Calu3 (cell line): ENCODE data around the gene HDGFL2. TPM values are rescaled to one million over a fixed set of nuclear protein-coding genes. Genes with fewer than 3 reads are reported as not detected.

ENCODE experiments used
- BruUV-seq: library from RNA; stranded (reverse); fragments of 400-500 nt; replicated peaks from 2 replicates; lab custom pipeline; 2021; lab: Mats Ljungman, UMichigan
- CTCF ChIA-PET: fragments of 300-600 bp; sonication (Branson Sonifier 250); formaldehyde crosslinking; loops from one replicate; lab custom pipeline; 2022; ENCODE audit warnings: antibody characterized with exemption; lab: Charles Lee
- DNase-seq: peaks from one replicate; pipeline ENCODE4 v3.0.0; 2022
- H3K27ac Mint-ChIP-seq: one replicate; pipeline ENCODE4 v1.8.0; 2022; ENCODE audit warnings: mixed read lengths; ENCODE audit not compliant: unreplicated experiment
- H3K27me3 Mint-ChIP-seq: one replicate; pipeline ENCODE4 v1.8.0; 2022; ENCODE audit warnings: mixed read lengths; ENCODE audit not compliant: unreplicated experiment
- H3K36me3 Mint-ChIP-seq: one replicate; pipeline ENCODE4 v1.8.0; 2022; ENCODE audit warnings: mild to moderate bottlenecking, moderate library complexity, mixed read lengths; ENCODE audit not compliant: insufficient read depth, unreplicated experiment
- H3K4me1 Mint-ChIP-seq: one replicate; pipeline ENCODE4 v1.8.0; 2022; ENCODE audit warnings: mild to moderate bottlenecking, low read depth, mixed read lengths; ENCODE audit not compliant: unreplicated experiment
- H3K4me3 Mint-ChIP-seq: one replicate; pipeline ENCODE4 v1.8.0; 2022; ENCODE audit warnings: mild to moderate bottlenecking, low read depth, moderate library complexity, mixed read lengths; ENCODE audit not compliant: unreplicated experiment
- H3K9me3 Mint-ChIP-seq: one replicate; pipeline ENCODE4 v1.8.0; 2022; ENCODE audit warnings: low read depth, mixed read lengths; ENCODE audit not compliant: unreplicated experiment
- CTCF ChIP-seq: fragments of 200-600 bp; IDR thresholded peaks from one replicate; pipeline ENCODE4 v1.8.0; 2022; ENCODE audit warnings: antibody characterized with exemption; ENCODE audit not compliant: unreplicated experiment
- intact Hi-C: fragments of 100-400 bp; cut with micrococcal nuclease; formaldehyde crosslinking; loops from one replicate; pipeline ENCODE4 v1.10.0; 2022; ENCODE audit not compliant: unreplicated experiment
- total RNA-seq: library from RNA; stranded (reverse); gene quantifications from 2 replicates; pipeline ENCODE4 v1.2.3, GENCODE V29; 2022

The HDGFL2 gene
- total RNA-seq, 1 experiment from 2014 or later: 40.6 TPM

DNA sequence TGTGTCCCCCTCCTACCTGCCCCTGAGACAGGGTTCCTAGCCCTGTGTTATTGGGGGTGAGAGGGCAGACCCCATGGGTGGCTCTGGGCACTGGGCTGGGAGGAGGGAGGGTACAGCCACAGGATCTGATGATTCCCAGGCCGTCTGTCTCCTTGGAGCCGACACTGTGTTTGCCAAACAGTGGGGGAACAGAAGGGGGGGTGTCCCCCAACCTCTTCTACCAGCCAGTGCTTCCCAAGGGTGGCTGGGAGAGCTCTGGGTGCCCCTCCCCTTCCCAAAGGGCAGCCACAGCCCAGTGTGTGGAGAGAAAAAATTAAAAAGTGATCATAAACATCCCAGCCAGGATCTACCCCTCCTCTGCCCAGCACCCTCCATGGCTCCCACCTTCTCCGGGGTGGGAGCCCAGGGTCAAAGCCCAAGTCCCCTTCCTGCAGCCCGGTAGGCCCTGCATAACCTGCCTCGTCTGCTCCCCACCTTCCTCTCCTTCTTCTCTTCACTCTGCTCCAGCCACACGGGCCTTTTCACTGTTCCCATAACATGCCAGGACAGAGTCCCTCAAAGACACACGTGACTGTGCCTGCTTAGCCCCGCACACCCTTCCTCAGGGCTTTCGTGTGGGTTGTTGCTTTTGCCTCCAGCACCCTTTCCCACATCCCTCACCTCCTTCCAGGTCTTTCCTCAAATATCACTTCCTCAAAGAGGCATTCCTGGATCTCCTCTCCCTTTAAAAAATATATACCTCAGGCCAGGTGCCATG is 47.6 kb downstream of the HDGFL2 start:
- intact Hi-C loops: no loop called here
- Mint-ChIP-seq H3K4me3 (no peak overlapping the region), H3K36me3 (no peaks in the 10 kb centered on the region), H3K27me3 (no peaks in the 10 kb centered on the region), H3K27ac (no peak overlapping the region), H3K9me3 (no peaks in the 10 kb centered on the region), H3K4me1 (peaks cover 18% of the 10 kb centered on the region)
- no TSS peak for BruUV-seq
- no peak for TF ChIP-seq CTCF
- no peak for DNase-seq
- CTCF ChIA-PET: no interaction called here

DNA sequence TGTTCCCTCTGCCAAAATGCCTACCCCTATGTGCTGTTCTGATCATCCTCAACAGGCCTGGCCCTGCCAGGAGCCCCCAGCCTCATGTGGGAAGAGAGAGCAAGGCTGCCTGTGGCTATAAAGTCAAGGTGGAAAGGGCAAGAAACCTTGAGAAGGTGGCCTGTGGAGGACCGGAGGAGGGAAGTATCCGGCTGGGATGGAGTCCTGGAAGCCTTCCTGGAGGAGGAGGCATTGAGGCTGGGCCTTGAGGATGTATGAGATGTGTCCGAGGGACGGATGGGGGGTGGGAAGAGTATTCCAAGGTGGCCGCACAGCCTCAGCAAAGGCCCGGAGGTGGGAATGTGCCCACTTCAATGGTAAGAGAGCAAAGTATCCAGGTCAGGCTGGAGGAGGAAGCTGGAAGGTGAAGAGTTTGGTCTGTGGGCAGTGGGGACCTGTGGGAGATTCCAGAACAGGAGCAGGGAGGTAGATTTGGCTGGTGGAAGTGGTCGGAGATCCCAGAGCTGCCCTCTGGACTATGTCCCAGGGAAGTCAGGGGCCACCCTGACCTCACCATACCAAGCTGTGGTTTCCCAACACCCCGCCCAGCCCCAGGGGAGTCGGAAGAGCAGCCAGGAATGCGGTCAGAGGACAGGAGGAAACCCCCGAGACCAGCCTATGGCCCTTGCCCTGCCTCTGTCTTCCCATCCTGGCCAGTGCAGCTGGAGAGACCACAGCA is 49.2 kb downstream of the HDGFL2 start:
- Mint-ChIP-seq H3K4me1 (peaks cover 18% of the 10 kb centered on the region), H3K27ac (no peak overlapping the region), H3K36me3 (no peaks in the 10 kb centered on the region), H3K27me3 (no peaks in the 10 kb centered on the region), H3K9me3 (no peaks in the 10 kb centered on the region), H3K4me3 (no peak overlapping the region)
- TF ChIP-seq CTCF: no peak
- CTCF ChIA-PET: interaction anchor here (0.6 kb wide), 1 partner anchor 1544 kb away, joined by 3 read pairs; the partner anchor contains the start of gene TLE6
- no peak for DNase-seq
- no TSS peak for BruUV-seq
- intact Hi-C loops: no loop called here

- no peaks in the 10 kb centered on the region for H3K9me3 Mint-ChIP-seq
- CTCF ChIA-PET: interaction anchor here (0.6 kb wide), 1 partner anchor 1545 kb away, joined by 3 read pairs; the partner anchor contains the start of gene TLE6
- intact Hi-C loops: no loop called here
- no peaks in the 10 kb centered on the region for H3K36me3 Mint-ChIP-seq
- H3K27ac Mint-ChIP-seq: no peak overlapping the region
- H3K4me1 Mint-ChIP-seq: peaks cover 18% of the 10 kb centered on the region
- no TSS peak for BruUV-seq
- H3K27me3 Mint-ChIP-seq: no peaks in the 10 kb centered on the region
- DNase-seq: no peak
- no peak for TF ChIP-seq CTCF
- no peak overlapping the region for H3K4me3 Mint-ChIP-seq
These were observed 49.8 kb downstream of the HDGFL2 start for GRCh38 chr19:4521888-4522242.

DNA sequence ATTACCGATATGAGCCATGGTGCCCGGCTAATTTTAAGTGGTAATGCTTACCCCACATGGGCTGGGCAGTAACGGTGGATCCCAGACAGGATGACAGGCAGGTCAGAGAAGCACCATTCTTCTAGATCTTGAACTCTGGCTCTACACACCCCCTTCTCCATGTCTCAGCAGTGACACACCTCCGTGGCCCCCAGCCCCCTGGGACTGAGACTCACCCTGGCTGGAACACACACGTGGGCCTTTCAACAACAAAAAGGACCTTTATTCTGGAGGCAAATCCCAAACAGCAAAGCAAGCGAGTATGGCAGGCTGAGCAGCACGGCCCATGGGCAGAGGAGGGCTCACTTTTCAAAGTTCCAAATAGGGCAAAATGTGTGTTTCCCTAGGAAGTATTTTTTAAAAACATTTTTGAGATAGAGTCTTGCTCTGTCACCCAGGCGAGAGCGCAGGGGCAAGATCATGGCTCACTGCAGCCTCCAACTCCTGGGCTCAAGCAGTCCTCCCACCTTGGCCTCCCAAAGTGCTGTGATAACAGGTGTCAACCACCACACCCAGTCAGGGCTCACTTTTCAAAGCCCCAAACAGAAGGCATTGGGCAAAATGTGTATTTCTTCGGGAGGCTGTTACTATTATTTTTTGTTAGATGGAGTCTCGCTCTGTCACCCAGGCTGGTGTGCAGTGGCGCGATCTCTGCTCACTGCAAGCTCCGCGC is 50.4 kb downstream of the HDGFL2 start:
- intact Hi-C loops: no loop called here
- no peak for TF ChIP-seq CTCF
- Mint-ChIP-seq H3K27me3 (no peaks in the 10 kb centered on the region), H3K36me3 (no peaks in the 10 kb centered on the region), H3K4me3 (no peak overlapping the region), H3K9me3 (no peaks in the 10 kb centered on the region), H3K4me1 (peaks cover 18% of the 10 kb centered on the region), H3K27ac (no peak overlapping the region)
- no TSS peak for BruUV-seq
- CTCF ChIA-PET: interaction anchor here (0.5 to 1.3 kb wide), 3 partner anchors 13 to 630 kb away, joined by 3 to 8 read pairs (median 4); partner anchors contain the start of genes PLIN5 and SEMA6B
- no peak for DNase-seq
